NCI-H2107 treated with DMSO at 0.1 percent for 48 hours (cell line): ENCODE data around the gene DLG2.
"Not testable (repeated sequence)": the region's sequence is repeated elsewhere in the genome, so short reads cannot be mapped to it uniquely, and the experiment has no call there.

Experiments used
- DNase-seq: peaks from one replicate; lab custom pipeline; 2025; ENCODE audit not compliant: unreplicated experiment; lab: John Stamatoyannopoulos, UW

Gene DLG2

GRCh38 chr11:85647078-85647477, 19.9 kb upstream of the DLG2 start:
- DNase-seq = no peak

GRCh38 chr11:85643191-85643614, 16.1 kb upstream of the DLG2 start:
- no peak for DNase-seq

- DNase-seq = no peak
These were observed 7.6 kb upstream of the DLG2 start for GRCh38 chr11:85634747-85635146.

- no peak for DNase-seq
These were observed 1.7 kb upstream of the DLG2 start for GRCh38 chr11:85628771-85629341.

GRCh38 chr11:85627998-85628770, 1.0 kb upstream of the DLG2 start, which contains the start of gene TMEM126B:
Gene TMEM126B, plus strand, starts transcription at chr11:85628593. Its CDS starts 15 bp downstream, at chr11:85628608.
- DNase-seq = peak; percentile 95

GRCh38 chr11:85626496-85626895, 648 bp downstream of the DLG2 start:
- peak; percentile 17 for DNase-seq

GRCh38 chr11:85620256-85620655, 6.9 kb downstream of the DLG2 start:
- DNase-seq = no peak

GRCh38 chr11:85619499-85619898, 7.6 kb downstream of the DLG2 start:
- DNase-seq = no peak

- DNase-seq = not testable (repeated sequence)
These were observed 15.5 kb downstream of the DLG2 start for GRCh38 chr11:85611643-85612042.

- not testable (repeated sequence) for DNase-seq
These were observed 17.9 kb downstream of the DLG2 start for GRCh38 chr11:85609286-85609685.

GRCh38 chr11:85608621-85609020, 18.5 kb downstream of the DLG2 start:
- not testable (repeated sequence) for DNase-seq

GRCh38 chr11:85606237-85606636, 20.9 kb downstream of the DLG2 start:
- not testable (repeated sequence) for DNase-seq

GRCh38 chr11:85603220-85603619, 23.9 kb downstream of the DLG2 start:
- DNase-seq = no peak

GRCh38 chr11:85602526-85603213, 24.5 kb downstream of the DLG2 start:
- no peak for DNase-seq

GRCh38 chr11:85599083-85599482, 28.1 kb downstream of the DLG2 start:
- DNase-seq = no peak

- DNase-seq = no peak
These were observed 30.3 kb downstream of the DLG2 start for GRCh38 chr11:85596886-85597285.

GRCh38 chr11:85595285-85595884, 31.8 kb downstream of the DLG2 start:
- peak; percentile 16 for DNase-seq

- DNase-seq = peak; percentile 2
These were observed 36.2 kb downstream of the DLG2 start for GRCh38 chr11:85590848-85591483.

- DNase-seq = no peak
These were observed 37.8 kb downstream of the DLG2 start for GRCh38 chr11:85589373-85589772.

- no peak for DNase-seq
These were observed 45.0 kb downstream of the DLG2 start for GRCh38 chr11:85582111-85582510.

GRCh38 chr11:85575388-85575787, 51.8 kb downstream of the DLG2 start:
- no peak for DNase-seq
